SK-N-SH (cell line): ENCODE results near the gene BMP8A. TPM values are rescaled to one million over a fixed set of nuclear protein-coding genes. Genes with fewer than 3 reads are reported as not detected.

Experiments
- CTCF ChIA-PET: fragments of 300-600, 350-600 bp; formaldehyde crosslinking; extraction: SDS; loops from one replicate; lab custom pipeline; 2021; lab: Yijun Ruan, JAX
- POLR2A ChIA-PET: fragments of 350-600 bp; sonication (Branson Sonifier 250); formaldehyde crosslinking; extraction: SDS; loops from one replicate; lab custom pipeline; 2020; ENCODE audit warnings: antibody characterized with exemption, inconsistent platforms; lab: Yijun Ruan, JAX
- DNase-seq: peaks from one replicate; pipeline ENCODE4 v3.0.0; 2012
- H2AFZ ChIP-seq: fragments of 200-600 bp; sonication (generic); 2 replicates; pipeline ENCODE4 v1.8.1; 2016; ENCODE audit warnings: antibody characterized with exemption, mild to moderate bottlenecking, low read depth
- H3F3A ChIP-seq: fragments of 200-600 bp; sonication (generic); replicated peaks from 2 replicates; pipeline ENCODE3; 2016; ENCODE audit warnings: antibody characterized with exemption, mild to moderate bottlenecking; ENCODE audit not compliant: insufficient read depth
- H3K27ac ChIP-seq, 2 experiments: fragments of 200-500 bp in 1 of 2; fragments of 200-600 bp in 1 of 2; sonication (Bioruptor generic) in 1 of 2; sonication (generic), shearing (Covaris generic) in 1 of 2; 2 replicates each; pipeline versions ENCODE4 v1.5.1 to v1.6.1; 2014 to 2016; ENCODE audit warnings: low read depth in 2 of 2, inconsistent platforms in 1 of 2, low read length in 1 of 2, mild to moderate bottlenecking in 1 of 2, mixed read lengths in 1 of 2
- H3K27me3 ChIP-seq: fragments of 200-600 bp; sonication (generic), shearing (Covaris generic); 2 replicates; pipeline ENCODE4 v1.6.1; 2016; ENCODE audit warnings: mixed run types; ENCODE audit not compliant: insufficient read depth
- H3K36me3 ChIP-seq, 2 experiments: fragments of 200-500 bp in 1 of 2; fragments of 200-600 bp in 1 of 2; sonication (Bioruptor generic) in 1 of 2; sonication (generic) in 1 of 2; replicated peaks in 1 of 2; 2 replicates each; pipeline versions ENCODE3 to v1.5.1; 2014 to 2016; ENCODE audit warnings: low read length in 1 of 2, mild to moderate bottlenecking in 1 of 2; ENCODE audit not compliant: insufficient read depth in 2 of 2, control insufficient read depth in 1 of 2
- H3K4me1 ChIP-seq, 2 experiments: fragments of 200-500 bp in 1 of 2; fragments of 200-600 bp in 1 of 2; sonication (Bioruptor generic) in 1 of 2; sonication (generic), shearing (Covaris generic) in 1 of 2; 2 replicates each; pipeline versions ENCODE4 v1.5.1 to v1.6.1; 2014 to 2016; ENCODE audit warnings: low read depth in 1 of 2, low read length in 1 of 2, mixed run types in 1 of 2; ENCODE audit not compliant: insufficient read depth in 2 of 2, control insufficient read depth in 1 of 2
- H3K4me2 ChIP-seq: fragments of 200-600 bp; sonication (generic), shearing (Covaris generic); 2 replicates; pipeline ENCODE4 v1.6.1; 2017; ENCODE audit warnings: mixed run types
- H3K4me3 ChIP-seq, 2 experiments: fragments of 200-500 bp in 1 of 2; fragments of 200-600 bp in 1 of 2; sonication (Bioruptor generic) in 1 of 2; sonication (generic), shearing (Covaris generic) in 1 of 2; 2 replicates each; pipeline versions ENCODE4 v1.5.1 to v1.8.1; 2014 to 2016; ENCODE audit warnings: low read depth in 2 of 2, inconsistent platforms in 1 of 2, low read length in 1 of 2, mild to moderate bottlenecking in 1 of 2, mixed read lengths in 1 of 2, moderate library complexity in 1 of 2
- H3K79me2 ChIP-seq: fragments of 200-600 bp; sonication (generic); 2 replicates; pipeline ENCODE4 v1.8.1; 2017; ENCODE audit warnings: mild to moderate bottlenecking; ENCODE audit not compliant: insufficient read depth
- H3K9ac ChIP-seq: fragments of 200-600 bp; sonication (generic); 2 replicates; pipeline ENCODE4 v1.6.1; 2017; ENCODE audit warnings: mixed run types
- H3K9me2 ChIP-seq: fragments of 200-600 bp; sonication (generic); 2 replicates; pipeline ENCODE4 v1.6.1; 2017; ENCODE audit warnings: mixed run types
- H3K9me3 ChIP-seq: fragments of 200-600 bp; sonication (generic); 2 replicates; pipeline ENCODE4 v1.6.1; 2017; ENCODE audit warnings: mixed run types, mild to moderate bottlenecking, moderate library complexity
- H4K20me1 ChIP-seq: fragments of 200-600 bp; sonication (generic); 2 replicates; pipeline ENCODE4 v1.6.1; 2017; ENCODE audit warnings: mild to moderate bottlenecking, mixed run types; ENCODE audit not compliant: insufficient read depth
- MAX ChIP-seq: IDR thresholded peaks from 2 replicates; pipeline ENCODE4 v1.4.0; 2012; ENCODE audit warnings: low read depth
- MXI1 ChIP-seq: IDR thresholded peaks from 2 replicates; pipeline ENCODE4 v1.6.1; 2012; ENCODE audit warnings: mild to moderate bottlenecking, low read depth, low read length, improper control_type of control experiment
- NFIC ChIP-seq: IDR thresholded peaks from 2 replicates; pipeline ENCODE4 v1.4.0; 2012; ENCODE audit warnings: borderline replicate concordance
- SIN3A ChIP-seq: IDR thresholded peaks from 2 replicates; pipeline ENCODE4 v1.6.1; 2012; ENCODE audit warnings: low read depth, mild to moderate bottlenecking, low read length, moderate library complexity, borderline replicate concordance
- SMC3 ChIP-seq: IDR thresholded peaks from 2 replicates; pipeline ENCODE4 v1.6.1; 2012; ENCODE audit warnings: low read depth, low read length, improper control_type of control experiment
- TEAD4 ChIP-seq: IDR thresholded peaks from 2 replicates; pipeline ENCODE4 v1.4.0; 2012; ENCODE audit warnings: mild to moderate bottlenecking, borderline replicate concordance; ENCODE audit not compliant: insufficient read depth
- WGBS: methylation state at CpG from one replicate; pipeline ENCODE4 v1.1.6; 2017; ENCODE audit warnings: low lambda C conversion rate; 5-methylcytosine and 5-hydroxymethylcytosine counted together
- polyA plus RNA-seq, 3 experiments: library from polyadenylated mRNA; depleted of rRNA; stranded (reverse); fragments of >200 nt; gene quantifications; 2 replicates each; pipeline ENCODE4 v1.2.3, GENCODE V29; 2012
- small RNA-seq, 7 experiments: library from RNA; depleted of rRNA; stranded (forward); fragments of <200 nt; gene quantifications; one replicate each; pipeline ENCODE3, GENCODE V24; 2012
- TF ChIP-seq, protein P1 (sequence below): IDR thresholded peaks from 2 replicates; pipeline ENCODE4 v1.4.0; 2012; ENCODE audit warnings: low read depth, borderline replicate concordance

Gene BMP8A
- polyA plus RNA-seq, 1 of the 3 experiments (the other 2 are of a cell fraction) = 0.16 TPM

- Histone ChIP-seq H3K27ac (no peak overlapping the region), H3F3A (peaks cover 6% of the 10 kb centered on the region), H3K79me2 (peaks cover 70% of the 10 kb centered on the region), H3K9ac (peak overlapping the region; percentile 95; the same call in 1 of the 2 replicates), H2AFZ (no peak overlapping the region), H3K9me3 (no peaks in the 10 kb centered on the region), H3K9me2 (no peaks in the 10 kb centered on the region), H4K20me1 (peaks cover 63% of the 10 kb centered on the region), H3K4me3 (peak overlapping the region; percentile 75 to 89), H3K27me3 (no peaks in the 10 kb centered on the region), H3K4me1 (peaks cover 14 to 22% of the 10 kb centered on the region in 2 experiments), H3K36me3 (peaks cover 46 to 49% of the 10 kb centered on the region in 2 experiments), H3K4me2 (peak overlapping the region; percentile 84)
- ChIA-PET POLR2A (interaction anchor here (0.9 to 1.4 kb wide), 5 partner anchors 9 to 164 kb away, joined by 3 to 6 read pairs (median 6); partner anchors contain the start of gene PPIE), CTCF (interaction anchor here (0.8 to 3.0 kb wide), 7 partner anchors 10 to 137 kb away, joined by 3 to 13 read pairs (median 5); no protein-coding TSS in a partner anchor)
- WGBS = 19% methylated on average over 4 of the region's 5 CpGs
- DNase-seq = no peak
- no peak for TF ChIP-seq NFIC
- no peak for TF ChIP-seq TEAD4
- peak; percentile 77 for TF ChIP-seq MXI1
- TF ChIP-seq SIN3A = 0 out of 2 replicates have a peak, but pooled peaks have one; percentile 23
- TF ChIP-seq SMC3 = no peak
- TF ChIP-seq, protein P1, sequence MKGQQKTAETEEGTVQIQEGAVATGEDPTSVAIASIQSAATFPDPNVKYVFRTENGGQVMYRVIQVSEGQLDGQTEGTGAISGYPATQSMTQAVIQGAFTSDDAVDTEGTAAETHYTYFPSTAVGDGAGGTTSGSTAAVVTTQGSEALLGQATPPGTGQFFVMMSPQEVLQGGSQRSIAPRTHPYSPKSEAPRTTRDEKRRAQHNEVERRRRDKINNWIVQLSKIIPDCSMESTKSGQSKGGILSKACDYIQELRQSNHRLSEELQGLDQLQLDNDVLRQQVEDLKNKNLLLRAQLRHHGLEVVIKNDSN = peak; percentile 71; the same call in 1 of the 2 replicates
- peak; percentile 65 for TF ChIP-seq MAX
Observed at GRCh38 chr1:39574646-39575045, 83.2 kb downstream of the BMP8A start.

Small RNA genes within 50 kb of the gene (small RNA-seq; reads per million reads assigned to genes)
- gene SNORA55 = 0 to 7.9 (median 0.78) reads per million in 7 experiments

Other genes with a start within 250 kb of the BMP8A start
- gene PABPC4, start 85.2 kb downstream of the BMP8A start, polyA plus RNA-seq (2012; rRNA removed) = 63.0 and 68.8 TPM in 2 replicates
- gene HEYL, start 148.0 kb downstream of the BMP8A start, polyA plus RNA-seq (2012; rRNA removed) = not detected in 2 replicates
- 0.12 and 0.73 TPM in 2 replicates for gene NT5C1A, start 180.5 kb downstream of the BMP8A start, polyA plus RNA-seq (2012; rRNA removed)
- 0.15 and 0.55 TPM in 2 replicates for gene HPCAL4, start 199.8 kb downstream of the BMP8A start, polyA plus RNA-seq (2012; rRNA removed)
- 78.4 and 105 TPM in 2 replicates for gene PPIE, start 247.2 kb downstream of the BMP8A start, polyA plus RNA-seq (2012; rRNA removed)